ENCODE data around the gene FAM200C. TPM values are rescaled to one million over a fixed set of nuclear protein-coding genes. Genes with fewer than 3 reads are reported as not detected.

Gene FAM200C
- total RNA-seq, 1 donor from 2014 or later, result 6.5 TPM

GRCh38 chr5:160390787-160391696 lies 8.8 kb downstream of the FAM200C start:
- Mint-ChIP-seq H3K9me3 (ENCODE audit: low read depth) (peaks cover 15% of the 10 kb centered on the region), H3K27me3 (no peaks in the 10 kb centered on the region), H3K4me1 (ENCODE audit: low read depth) (no peaks in the 10 kb centered on the region), H3K36me3 (ENCODE audit: insufficient read depth) (peaks cover 14% of the 10 kb centered on the region), H3K4me3 (ENCODE audit: low read depth) (no peak overlapping the region), H3K27ac (no peak overlapping the region)
- TF ChIP-seq CTCF (IDR thresholded peaks at IDR 0.05; ENCODE audit: unreplicated experiment), result peak; percentile 68
- no peak for DNase-seq (ENCODE audit: low spot score, unreplicated experiment)

- no peaks in the 10 kb centered on the region for H3K27me3 Mint-ChIP-seq
- H3K36me3 Mint-ChIP-seq (ENCODE audit: insufficient read depth), result peaks cover 14% of the 10 kb centered on the region
- H3K4me3 Mint-ChIP-seq (ENCODE audit: low read depth), result no peak overlapping the region
- H3K4me1 Mint-ChIP-seq (ENCODE audit: low read depth), result no peaks in the 10 kb centered on the region
- H3K9me3 Mint-ChIP-seq (ENCODE audit: low read depth), result peaks cover 15% of the 10 kb centered on the region
- no peak for DNase-seq (ENCODE audit: low spot score, unreplicated experiment)
- peak overlapping the region; percentile 31 for H3K27ac Mint-ChIP-seq
- TF ChIP-seq CTCF (IDR thresholded peaks at IDR 0.05; ENCODE audit: unreplicated experiment), result no peak
Measured at GRCh38 chr5:160387445-160387844, 12.4 kb downstream of the FAM200C start.

- no peaks in the 10 kb centered on the region for H3K4me1 Mint-ChIP-seq (ENCODE audit: low read depth)
- no peak overlapping the region for H3K27ac Mint-ChIP-seq
- H3K9me3 Mint-ChIP-seq (ENCODE audit: low read depth), result peaks cover 15% of the 10 kb centered on the region
- TF ChIP-seq CTCF (IDR thresholded peaks at IDR 0.05; ENCODE audit: unreplicated experiment), result no peak
- H3K36me3 Mint-ChIP-seq (ENCODE audit: insufficient read depth), result peaks cover 14% of the 10 kb centered on the region
- no peak overlapping the region for H3K4me3 Mint-ChIP-seq (ENCODE audit: low read depth)
- no peak for DNase-seq (ENCODE audit: low spot score, unreplicated experiment)
- H3K27me3 Mint-ChIP-seq, result no peaks in the 10 kb centered on the region
Measured at GRCh38 chr5:160385496-160385895, 14.4 kb downstream of the FAM200C start.

- Mint-ChIP-seq H3K27me3 (no peaks in the 10 kb centered on the region), H3K36me3 (ENCODE audit: insufficient read depth) (peaks cover 14% of the 10 kb centered on the region), H3K4me3 (ENCODE audit: low read depth) (no peak overlapping the region), H3K4me1 (ENCODE audit: low read depth) (no peaks in the 10 kb centered on the region), H3K9me3 (ENCODE audit: low read depth) (peaks cover 15% of the 10 kb centered on the region), H3K27ac (no peak overlapping the region)
- TF ChIP-seq CTCF (IDR thresholded peaks at IDR 0.05; ENCODE audit: unreplicated experiment), result no peak
- DNase-seq (ENCODE audit: low spot score, unreplicated experiment), result no peak
Measured at GRCh38 chr5:160384681-160385080, 15.2 kb downstream of the FAM200C start.

- Mint-ChIP-seq H3K36me3 (ENCODE audit: insufficient read depth) (no peaks in the 10 kb centered on the region), H3K27ac (no peak overlapping the region), H3K9me3 (ENCODE audit: low read depth) (no peaks in the 10 kb centered on the region), H3K4me3 (ENCODE audit: low read depth) (no peak overlapping the region), H3K27me3 (no peaks in the 10 kb centered on the region), H3K4me1 (ENCODE audit: low read depth) (no peaks in the 10 kb centered on the region)
- no peak for DNase-seq (ENCODE audit: low spot score, unreplicated experiment)
- TF ChIP-seq CTCF (IDR thresholded peaks at IDR 0.05; ENCODE audit: unreplicated experiment), result no peak
Measured at GRCh38 chr5:160382346-160382745, 17.5 kb downstream of the FAM200C start.
